GM12891 (cell line): Measurements from ENCODE around the gene VTI1A.

ENCODE experiments used
- PAX5 ChIP-seq: IDR thresholded peaks from 2 replicates; pipeline ENCODE4 v1.6.1; 2011; ENCODE audit warnings: low read length, moderate library complexity, mild to moderate bottlenecking; ENCODE audit not compliant: insufficient read depth, severe bottlenecking
- POLR2AphosphoS5 ChIP-seq: IDR thresholded peaks from 2 replicates; pipeline ENCODE4 v1.6.1; 2011; ENCODE audit warnings: low read depth, low read length, control low read depth
- TAF1 ChIP-seq: IDR thresholded peaks from 2 replicates; pipeline ENCODE4 v1.6.1; 2011; ENCODE audit warnings: low read depth, low read length, control low read depth

- TF ChIP-seq POLR2AphosphoS5 (no peak), TAF1 (no peak), PAX5 (no peak)
These were observed 380.1 kb downstream of the VTI1A start for GRCh38 chr10:112827086-112827485.
